Measurements from ENCODE around the gene CNGA4.

CNGA4 gene

DNA sequence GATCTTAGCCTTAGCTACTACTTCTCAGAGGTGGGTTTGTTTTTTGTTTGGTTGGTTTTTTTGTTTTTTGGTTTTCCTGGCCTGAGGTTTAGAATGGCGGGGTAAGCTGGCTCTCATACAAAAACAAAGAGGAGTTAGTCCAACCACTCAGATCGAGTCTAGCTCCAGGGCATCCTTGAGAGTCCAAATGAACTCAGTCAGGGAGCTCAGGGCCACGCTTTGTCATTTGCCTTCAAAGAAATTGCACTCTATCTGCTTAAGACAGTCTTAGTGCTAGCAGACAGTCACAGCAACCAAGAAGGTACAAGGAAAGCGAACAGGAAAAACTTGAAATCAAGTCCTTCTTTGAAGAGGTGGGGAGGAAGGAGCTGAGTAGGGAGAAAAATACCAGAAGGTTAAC, 22.4 kb upstream of the CNGA4 start:
- Histone ChIP-seq H3K79me2 (ENCODE audit: insufficient read depth, low read length) (no peaks in the 10 kb centered on the region), H4K20me1 (ENCODE audit: insufficient read depth, low read length) (0 out of 2 replicates have a peak, but pooled peaks cover 2% of the 10 kb centered on the region), H3K4me3 (ENCODE audit: low read depth in 1 of 2, low read length in 2 of 2) (no peak overlapping the region), H3K4me2 (ENCODE audit: insufficient read depth, low read length) (no peak overlapping the region), H3K36me3 (ENCODE audit: insufficient read depth, low read length) (peaks cover 75% of the 10 kb centered on the region), H3K9ac (ENCODE audit: low read depth, low read length) (no peak overlapping the region), H3K27me3 (ENCODE audit: insufficient read depth, low read length, poor library complexity) (no peaks in the 10 kb centered on the region), H3K27ac (ENCODE audit: low read length) (no peak overlapping the region), H3K4me1 (ENCODE audit: insufficient read depth, low read length) (no peaks in the 10 kb centered on the region), H3K9me3 (ENCODE audit: insufficient read depth, low read length, severe bottlenecking) (no peaks in the 10 kb centered on the region), H2AFZ (ENCODE audit: low read depth, low read length) (no peak overlapping the region)
- no peak for ATAC-seq (ENCODE audit: insufficient read depth, low read depth)
- no peak for DNase-seq
- TF ChIP-seq, protein P1, sequence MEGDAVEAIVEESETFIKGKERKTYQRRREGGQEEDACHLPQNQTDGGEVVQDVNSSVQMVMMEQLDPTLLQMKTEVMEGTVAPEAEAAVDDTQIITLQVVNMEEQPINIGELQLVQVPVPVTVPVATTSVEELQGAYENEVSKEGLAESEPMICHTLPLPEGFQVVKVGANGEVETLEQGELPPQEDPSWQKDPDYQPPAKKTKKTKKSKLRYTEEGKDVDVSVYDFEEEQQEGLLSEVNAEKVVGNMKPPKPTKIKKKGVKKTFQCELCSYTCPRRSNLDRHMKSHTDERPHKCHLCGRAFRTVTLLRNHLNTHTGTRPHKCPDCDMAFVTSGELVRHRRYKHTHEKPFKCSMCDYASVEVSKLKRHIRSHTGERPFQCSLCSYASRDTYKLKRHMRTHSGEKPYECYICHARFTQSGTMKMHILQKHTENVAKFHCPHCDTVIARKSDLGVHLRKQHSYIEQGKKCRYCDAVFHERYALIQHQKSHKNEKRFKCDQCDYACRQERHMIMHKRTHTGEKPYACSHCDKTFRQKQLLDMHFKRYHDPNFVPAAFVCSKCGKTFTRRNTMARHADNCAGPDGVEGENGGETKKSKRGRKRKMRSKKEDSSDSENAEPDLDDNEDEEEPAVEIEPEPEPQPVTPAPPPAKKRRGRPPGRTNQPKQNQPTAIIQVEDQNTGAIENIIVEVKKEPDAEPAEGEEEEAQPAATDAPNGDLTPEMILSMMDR (IDR thresholded peaks at IDR 0.05; ENCODE audit: borderline replicate concordance, extremely low read depth, low read length, poor library complexity, severe bottlenecking), result no peak
- TF ChIP-seq EZH2 (IDR thresholded peaks at IDR 0.05; ENCODE audit: borderline replicate concordance, low read depth, low read length, severe bottlenecking), result no peak

DNA sequence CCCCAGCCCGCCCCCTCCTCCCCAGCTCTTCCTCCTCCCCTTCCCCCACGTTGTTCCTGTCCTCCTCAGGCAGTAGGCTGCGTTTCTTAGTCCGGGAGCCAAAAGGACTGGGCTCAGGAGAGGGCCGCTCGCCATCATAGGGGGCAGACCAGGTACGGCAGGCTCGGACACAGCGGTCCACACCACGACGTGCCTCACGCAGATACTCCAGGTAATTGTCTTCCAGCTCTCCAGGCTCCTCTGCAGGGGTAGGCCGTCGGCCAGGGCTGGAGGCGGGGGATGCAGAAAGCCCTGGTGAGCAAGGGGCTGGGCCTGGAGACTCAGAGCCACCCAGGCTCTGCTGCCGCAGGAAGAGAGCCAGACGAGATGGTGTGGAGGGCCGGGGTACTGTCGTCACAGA, 21.2 kb upstream of the CNGA4 start:
- no peak for TF ChIP-seq EZH2 (IDR thresholded peaks at IDR 0.05; ENCODE audit: borderline replicate concordance, low read depth, low read length, severe bottlenecking)
- TF ChIP-seq, protein P1 (IDR thresholded peaks at IDR 0.05; ENCODE audit: borderline replicate concordance, extremely low read depth, low read length, poor library complexity, severe bottlenecking), result no peak
- Histone ChIP-seq H3K36me3 (ENCODE audit: insufficient read depth, low read length) (peaks cover 77% of the 10 kb centered on the region), H3K9me3 (ENCODE audit: insufficient read depth, low read length, severe bottlenecking) (no peaks in the 10 kb centered on the region)

DNA sequence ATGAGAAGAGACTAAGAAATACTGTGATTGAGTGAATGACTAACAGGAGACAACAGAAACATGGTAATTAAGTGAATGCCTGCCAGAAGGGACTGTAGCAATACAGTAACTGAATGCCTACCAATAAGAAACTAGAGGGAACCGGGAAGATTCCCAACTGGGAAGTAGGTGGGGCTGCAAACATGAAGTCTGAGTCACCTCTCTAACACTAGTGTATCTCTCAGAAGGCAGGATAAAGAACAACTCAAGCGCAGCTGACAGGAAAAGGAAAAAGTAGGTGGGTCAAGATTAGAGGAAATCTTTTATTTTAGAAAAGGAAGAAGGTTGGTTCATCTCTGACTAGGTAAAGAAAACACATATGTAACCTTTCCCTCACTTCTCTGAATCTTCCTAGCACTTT, 19.5 kb upstream of the CNGA4 start:
- Histone ChIP-seq H3K79me2 (ENCODE audit: insufficient read depth, low read length) (no peaks in the 10 kb centered on the region), H3K27ac (ENCODE audit: low read length) (no peak overlapping the region), H3K27me3 (ENCODE audit: insufficient read depth, low read length, poor library complexity) (no peaks in the 10 kb centered on the region), H4K20me1 (ENCODE audit: insufficient read depth, low read length) (peaks cover 8% of the 10 kb centered on the region; the same call in 1 of the 2 replicates), H2AFZ (ENCODE audit: low read depth, low read length) (no peak overlapping the region), H3K4me2 (ENCODE audit: insufficient read depth, low read length) (no peak overlapping the region), H3K4me3 (ENCODE audit: low read depth in 1 of 2, low read length in 2 of 2) (no peak overlapping the region), H3K36me3 (ENCODE audit: insufficient read depth, low read length) (peaks cover 89% of the 10 kb centered on the region), H3K4me1 (ENCODE audit: insufficient read depth, low read length) (no peaks in the 10 kb centered on the region), H3K9me3 (ENCODE audit: insufficient read depth, low read length, severe bottlenecking) (no peaks in the 10 kb centered on the region), H3K9ac (ENCODE audit: low read depth, low read length) (no peak overlapping the region)
- ATAC-seq (ENCODE audit: insufficient read depth, low read depth) (no peak), DNase-seq (no peak)
- TF ChIP-seq, protein P1 (IDR thresholded peaks at IDR 0.05; ENCODE audit: borderline replicate concordance, extremely low read depth, low read length, poor library complexity, severe bottlenecking), result no peak
- TF ChIP-seq EZH2 (IDR thresholded peaks at IDR 0.05; ENCODE audit: borderline replicate concordance, low read depth, low read length, severe bottlenecking), result no peak

More for the DNA sequence above, 21.2 kb upstream of the CNGA4 start:
- Histone ChIP-seq H3K79me2 (ENCODE audit: insufficient read depth, low read length) (no peaks in the 10 kb centered on the region), H3K4me2 (ENCODE audit: insufficient read depth, low read length) (no peak overlapping the region), H3K9ac (ENCODE audit: low read depth, low read length) (no peak overlapping the region), H3K4me3 (ENCODE audit: low read depth in 1 of 2, low read length in 2 of 2) (no peak overlapping the region), H3K27ac (ENCODE audit: low read length) (no peak overlapping the region), H3K4me1 (ENCODE audit: insufficient read depth, low read length) (no peaks in the 10 kb centered on the region), H3K27me3 (ENCODE audit: insufficient read depth, low read length, poor library complexity) (no peaks in the 10 kb centered on the region), H4K20me1 (ENCODE audit: insufficient read depth, low read length) (0 out of 2 replicates have a peak, but pooled peaks cover 2% of the 10 kb centered on the region), H2AFZ (ENCODE audit: low read depth, low read length) (no peak overlapping the region)
- DNase-seq (no peak), ATAC-seq (ENCODE audit: insufficient read depth, low read depth) (no peak)

DNA sequence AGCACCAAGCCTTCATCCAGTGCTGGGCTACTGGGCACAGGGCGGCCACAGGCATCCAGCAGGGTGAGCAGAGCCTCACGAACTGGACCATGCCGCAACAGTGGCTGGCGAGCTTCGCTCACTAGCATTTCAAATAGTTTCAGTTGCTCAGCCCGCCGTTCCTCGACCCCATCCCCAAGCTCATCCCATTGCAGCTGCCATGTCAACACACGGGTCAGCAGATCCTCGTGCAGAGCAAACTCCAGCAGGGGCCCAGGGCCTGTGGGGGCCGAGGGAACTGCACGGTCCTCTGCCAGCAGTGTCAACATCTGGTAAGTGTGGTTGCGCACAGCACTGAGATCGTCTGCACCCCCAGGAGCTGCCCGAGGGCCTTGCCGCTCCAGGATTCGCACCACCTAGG, 15.0 kb upstream of the CNGA4 start:
- H3K27ac ChIP-seq (ENCODE audit: low read length), result no peak overlapping the region
- no peak for ATAC-seq (ENCODE audit: insufficient read depth, low read depth)

More for the DNA sequence above, 15.0 kb upstream of the CNGA4 start:
- H2AFZ ChIP-seq (ENCODE audit: low read depth, low read length), result no peak overlapping the region
- no peaks in the 10 kb centered on the region for H3K27me3 ChIP-seq (ENCODE audit: insufficient read depth, low read length, poor library complexity)
- H4K20me1 ChIP-seq (ENCODE audit: insufficient read depth, low read length), result peaks cover 27% of the 10 kb centered on the region; the same call in 1 of the 2 replicates
- H3K79me2 ChIP-seq (ENCODE audit: insufficient read depth, low read length), result peaks cover 17% of the 10 kb centered on the region
- H3K9ac ChIP-seq (ENCODE audit: low read depth, low read length), result no peak overlapping the region
- no peak for DNase-seq
- H3K9me3 ChIP-seq (ENCODE audit: insufficient read depth, low read length, severe bottlenecking), result no peaks in the 10 kb centered on the region
- H3K4me3 ChIP-seq (ENCODE audit: low read depth in 1 of 2, low read length in 2 of 2), result no peak overlapping the region
- H3K36me3 ChIP-seq (ENCODE audit: insufficient read depth, low read length), result peaks cover 53% of the 10 kb centered on the region
- H3K4me2 ChIP-seq (ENCODE audit: insufficient read depth, low read length), result no peak overlapping the region
- no peaks in the 10 kb centered on the region for H3K4me1 ChIP-seq (ENCODE audit: insufficient read depth, low read length)
- TF ChIP-seq, protein P1 (IDR thresholded peaks at IDR 0.05; ENCODE audit: borderline replicate concordance, extremely low read depth, low read length, poor library complexity, severe bottlenecking), result no peak
- no peak for TF ChIP-seq EZH2 (IDR thresholded peaks at IDR 0.05; ENCODE audit: borderline replicate concordance, low read depth, low read length, severe bottlenecking)
